SKM-1 treated with dmso at 0.1 percent for 144 hours (cell line): ENCODE data around the gene SPTBN4.
"Not testable (repeated sequence)": the region's sequence is repeated elsewhere in the genome, so short reads cannot be mapped to it uniquely, and the experiment has no call there.

ENCODE experiments used
- DNase-seq: peaks from one replicate; lab custom pipeline; 2025; ENCODE audit not compliant: unreplicated experiment; lab: John Stamatoyannopoulos, UW

The SPTBN4 gene

DNA sequence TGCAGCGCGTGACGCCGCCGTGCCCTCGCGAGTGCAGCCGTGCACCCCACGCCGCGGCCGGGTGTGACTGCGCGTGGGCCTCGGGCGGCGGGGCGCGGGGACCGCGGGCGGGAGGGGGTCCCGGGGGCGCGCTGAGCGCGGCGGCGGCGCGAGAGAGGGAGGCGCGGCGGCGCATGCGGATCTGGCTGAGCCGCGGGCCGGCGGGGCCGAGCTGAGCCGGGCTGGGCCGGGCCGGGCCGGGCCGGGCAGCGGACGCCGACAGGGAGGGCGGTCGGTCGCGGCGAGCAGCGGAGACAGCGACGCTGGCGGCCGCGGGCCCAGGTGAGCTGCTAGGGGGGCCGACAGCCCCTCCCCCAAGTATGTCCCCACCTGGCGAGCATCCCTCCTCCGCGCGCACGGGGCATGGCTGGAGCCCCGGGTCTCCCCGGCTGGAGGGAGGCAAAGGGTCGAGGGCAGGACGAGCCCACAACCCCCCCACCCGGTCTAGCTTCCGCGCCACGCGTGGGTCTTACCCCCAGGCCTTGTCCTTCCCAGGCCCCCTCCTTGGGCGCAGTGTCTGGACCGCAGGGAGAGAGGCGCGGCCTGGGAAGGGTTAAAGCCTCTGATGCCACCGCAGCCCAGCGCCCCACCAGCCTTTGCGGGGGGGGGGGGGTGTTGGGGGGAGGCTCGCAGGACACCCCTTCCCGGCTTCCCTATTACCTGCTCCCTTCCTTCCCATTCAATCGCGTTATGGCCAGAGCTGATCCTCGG lies at the start of gene SPTBN4:
TSS of gene SPTBN4 (plus strand) at position 17 of the 750 bp plus-strand sequence. CDS start 5,621 bp downstream, outside the sequence.
- no peak for DNase-seq

DNA sequence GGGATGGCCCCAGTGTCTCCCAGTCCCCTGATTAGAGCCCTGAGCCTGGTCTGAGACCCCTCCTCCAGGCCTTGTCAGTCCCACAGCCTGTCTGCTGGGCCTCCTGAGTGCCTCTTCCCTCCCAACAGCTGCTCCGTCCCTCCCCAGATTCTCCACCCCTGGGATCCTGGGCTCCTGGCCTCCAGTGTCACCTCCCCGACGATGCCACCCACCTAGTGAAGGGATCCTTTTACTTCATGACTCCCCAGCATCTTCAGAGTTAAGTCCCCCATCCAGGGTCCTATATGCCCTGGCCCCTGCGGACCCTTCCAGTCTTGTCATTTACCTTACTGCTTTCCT lies 49.2 kb upstream of the SPTBN4 start:
- DNase-seq: no peak

DNA sequence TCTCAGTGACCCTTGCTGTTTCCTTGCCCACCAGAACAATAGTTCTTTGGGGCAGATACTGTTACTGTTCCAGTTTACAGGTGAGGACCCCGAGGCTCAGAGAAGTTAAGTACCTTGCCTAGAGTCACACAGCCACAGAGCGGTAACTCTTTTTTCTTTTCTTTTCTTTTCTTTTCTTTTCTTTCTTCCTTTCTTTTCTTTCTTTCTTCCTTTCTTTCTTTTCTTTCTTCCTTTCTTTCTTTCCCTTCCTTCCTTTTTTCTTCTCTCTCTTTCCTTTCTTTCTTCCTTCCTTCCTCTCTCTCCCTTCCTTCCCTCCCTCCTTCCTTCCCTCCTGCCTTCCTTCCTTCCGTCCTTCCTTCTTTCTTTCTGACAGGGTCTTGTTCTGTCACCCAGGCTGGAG lies 48.8 kb upstream of the SPTBN4 start:
- no peak for DNase-seq

DNA sequence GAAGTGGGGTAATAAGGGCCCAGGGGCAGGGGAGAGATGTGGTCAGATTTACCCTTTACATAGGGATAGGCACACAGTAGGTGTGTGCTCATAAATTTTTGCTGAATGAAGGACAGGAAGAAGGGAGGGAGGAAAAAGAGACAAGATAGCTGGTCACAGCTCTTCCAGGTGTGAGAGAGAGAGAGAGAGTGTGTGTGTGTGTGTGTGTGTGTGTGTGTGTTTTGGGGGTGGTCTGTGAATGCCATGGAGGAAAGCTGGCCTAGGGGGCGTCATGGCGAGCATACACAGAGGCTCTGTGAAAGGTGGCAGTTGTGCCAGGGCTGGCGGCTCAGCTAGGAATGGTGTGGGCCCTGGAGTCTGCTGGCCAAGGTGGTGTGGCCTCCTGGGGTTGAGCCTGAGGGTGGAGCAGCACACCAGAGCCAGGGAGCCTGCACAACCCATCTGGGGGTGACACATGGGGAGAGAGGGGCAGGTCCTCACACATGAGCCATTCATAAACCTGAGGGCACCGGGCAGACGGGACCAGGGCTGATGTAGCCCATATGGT lies 47.7 kb upstream of the SPTBN4 start:
- no peak for DNase-seq

DNA sequence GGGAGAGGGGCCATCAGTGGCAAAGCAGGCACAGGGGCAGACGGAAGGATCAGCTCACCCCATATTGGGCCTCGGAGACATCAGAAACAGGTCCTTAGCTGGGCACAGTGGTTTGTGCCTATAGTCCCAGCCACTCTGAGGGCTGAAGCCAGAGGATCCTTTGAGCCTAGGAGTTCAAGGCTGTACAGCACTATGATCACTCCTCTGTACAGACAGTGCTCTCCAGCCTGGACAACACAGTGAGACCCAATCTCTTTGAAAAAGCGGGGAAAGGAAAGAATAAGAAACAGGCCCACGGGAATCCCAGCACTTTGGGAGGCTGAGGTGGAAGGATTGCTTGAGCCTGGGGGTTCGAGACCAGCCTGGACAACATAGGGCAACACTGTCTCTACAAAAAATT lies 47.0 kb upstream of the SPTBN4 start:
- no peak for DNase-seq

DNA sequence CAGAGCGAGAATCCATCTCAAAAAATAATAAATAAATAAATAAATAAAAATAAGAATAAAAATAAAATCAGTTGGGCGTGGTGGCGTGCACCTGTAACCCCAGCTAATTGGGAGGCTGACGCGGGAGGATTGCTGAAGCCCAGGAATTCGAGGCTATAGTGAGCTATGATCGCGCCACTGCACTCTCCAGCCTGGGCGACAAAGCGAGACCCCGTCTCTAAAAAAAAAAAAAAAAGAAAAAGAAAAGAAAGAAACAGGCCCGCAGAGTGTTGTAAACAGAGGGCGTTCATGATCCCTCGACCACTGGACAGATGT lies 46.4 kb upstream of the SPTBN4 start:
- no peak for DNase-seq

DNA sequence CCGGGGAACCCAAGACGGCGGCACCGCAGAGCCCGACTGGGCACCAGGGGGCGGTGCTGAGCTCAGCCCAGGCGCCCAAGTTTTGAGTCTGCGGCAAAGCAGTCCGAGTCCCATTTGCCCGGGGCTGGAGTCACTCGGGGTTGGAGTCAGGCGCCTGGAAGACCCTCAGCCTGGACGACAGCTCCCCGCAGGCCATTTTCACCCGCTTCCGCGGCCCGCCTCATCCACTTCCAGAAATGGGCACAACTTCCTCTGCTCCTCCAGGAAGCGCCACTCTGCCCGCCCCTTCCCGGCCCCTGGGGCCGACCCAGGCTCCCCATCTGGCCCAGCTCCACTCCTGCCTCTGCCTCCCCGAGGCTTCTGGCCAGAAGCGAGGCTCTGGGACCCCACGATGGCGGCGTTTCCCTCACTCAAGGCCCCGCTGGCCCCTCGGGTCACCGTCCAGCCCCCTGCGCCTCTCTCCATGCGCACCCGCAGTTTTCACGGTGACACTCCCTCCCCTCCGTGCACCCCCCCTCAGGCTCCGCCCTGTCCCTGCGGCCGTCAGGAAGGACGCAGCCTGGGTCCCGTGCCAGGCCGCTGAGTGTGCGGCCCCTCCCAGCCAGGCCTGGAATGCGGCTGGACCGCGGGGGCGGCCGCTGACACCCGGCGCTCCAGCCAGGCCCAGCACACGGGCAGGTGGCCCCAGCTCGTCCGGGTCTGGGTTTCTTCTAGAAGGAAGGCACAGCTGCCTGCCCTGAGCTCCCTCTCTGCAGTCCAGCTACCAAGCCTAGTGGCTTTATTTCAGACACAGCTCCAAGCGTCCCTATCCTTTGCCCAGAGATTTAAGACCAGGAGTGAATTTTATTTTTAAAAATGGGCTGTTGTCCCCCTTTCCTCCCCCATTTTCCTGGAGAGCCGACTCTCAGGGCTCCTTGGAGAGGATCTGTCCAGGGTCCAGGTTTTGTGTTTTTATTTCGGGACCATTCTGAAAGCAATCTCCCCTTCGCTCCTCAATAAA lies 45.7 kb upstream of the SPTBN4 start:
- DNase-seq: peak; percentile 78

DNA sequence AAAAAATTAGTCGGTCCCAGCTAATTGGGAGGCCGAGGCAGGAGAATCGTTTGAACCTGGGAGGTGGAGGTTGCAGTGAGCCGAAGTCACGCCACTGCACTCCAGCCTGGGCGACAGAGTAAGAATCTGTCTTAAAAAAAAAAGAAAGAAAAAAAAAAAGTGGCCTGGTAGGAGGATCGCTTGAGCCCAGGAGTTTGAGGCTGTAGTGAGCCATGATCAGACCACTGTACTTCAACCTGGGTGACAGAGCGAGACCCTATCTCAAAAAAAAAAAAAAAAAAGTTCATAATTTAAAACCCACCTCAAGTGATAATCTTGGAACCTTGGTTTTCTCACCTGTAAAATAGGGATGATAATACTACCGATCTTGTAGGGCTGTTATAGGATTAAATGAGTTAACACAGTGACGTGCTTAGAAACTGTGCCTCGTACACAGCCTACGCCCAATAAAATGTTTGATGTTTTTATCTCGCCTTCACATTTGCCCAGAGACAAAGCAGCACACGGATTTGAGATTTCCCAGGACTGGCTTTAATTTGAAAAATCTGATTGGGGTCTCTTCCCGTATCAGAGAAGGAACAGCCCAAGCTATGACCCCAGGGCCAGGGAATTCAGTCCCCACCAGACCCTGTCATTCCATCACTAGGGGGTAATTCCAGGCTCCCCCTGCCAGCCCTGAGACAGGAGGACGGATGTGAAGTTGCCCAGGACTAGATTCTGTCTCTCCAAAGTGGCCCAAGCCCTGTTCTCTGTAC lies 44.6 kb upstream of the SPTBN4 start:
- DNase-seq: no peak

DNA sequence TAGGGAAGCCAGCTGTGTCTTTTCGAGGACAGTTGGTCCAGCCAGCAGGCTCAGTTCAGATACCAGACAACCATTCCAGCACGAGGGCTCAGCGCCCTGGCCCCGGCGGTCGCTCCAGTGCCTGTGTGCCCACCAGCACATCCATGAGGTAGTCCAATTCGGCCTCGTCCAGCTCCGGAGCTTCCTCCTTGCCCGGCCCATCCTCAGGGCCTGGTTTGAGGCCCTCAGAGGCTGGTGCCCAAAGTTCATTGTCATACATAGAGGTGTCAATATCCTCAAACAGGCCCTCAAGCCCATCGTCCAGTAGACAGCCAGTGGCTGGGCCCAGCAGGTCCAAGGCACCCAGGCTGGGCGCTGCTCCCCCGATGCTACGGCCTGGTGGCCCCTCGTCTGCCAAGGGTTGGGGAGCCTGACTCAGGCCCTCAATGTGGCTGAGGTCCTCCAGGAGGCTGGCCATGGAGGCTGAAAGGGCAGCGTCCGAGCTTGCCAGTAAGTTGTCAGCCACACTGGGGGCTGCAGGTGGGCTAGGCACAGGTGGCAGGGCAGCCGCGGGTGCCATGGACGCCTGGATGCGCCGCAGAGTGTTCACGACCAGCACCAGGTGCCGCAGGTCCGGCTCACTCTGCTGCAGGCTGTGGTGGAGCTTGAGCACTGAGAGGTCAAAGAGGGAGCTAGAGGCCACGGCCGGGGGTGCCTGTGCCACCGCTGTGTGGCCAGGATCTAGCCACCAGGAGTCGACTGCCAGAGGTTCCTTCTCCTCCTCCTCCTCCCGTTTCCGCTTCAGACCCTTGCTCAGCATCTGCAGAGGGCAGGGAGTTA lies 43.8 kb upstream of the SPTBN4 start:
- no peak for DNase-seq

DNA sequence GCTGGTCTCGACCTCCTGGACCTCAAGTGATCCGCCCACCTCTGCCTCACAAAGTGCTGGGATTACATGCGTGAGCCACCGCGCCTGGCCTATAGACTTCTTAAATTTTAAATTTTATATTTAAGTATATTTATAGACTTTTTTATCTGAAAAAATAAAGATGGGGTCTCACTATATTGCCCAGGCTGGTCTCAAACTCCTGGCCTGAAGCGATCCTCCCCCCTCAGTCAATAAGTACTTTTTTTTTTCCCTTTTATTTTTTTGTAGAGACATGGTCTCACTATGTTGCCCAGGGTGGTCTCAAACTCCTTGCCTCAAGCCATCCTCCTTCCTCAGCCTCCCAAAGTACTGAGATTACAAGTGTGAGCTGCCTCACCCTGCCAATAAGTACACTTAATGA lies 42.9 kb upstream of the SPTBN4 start:
- no peak for DNase-seq

DNA sequence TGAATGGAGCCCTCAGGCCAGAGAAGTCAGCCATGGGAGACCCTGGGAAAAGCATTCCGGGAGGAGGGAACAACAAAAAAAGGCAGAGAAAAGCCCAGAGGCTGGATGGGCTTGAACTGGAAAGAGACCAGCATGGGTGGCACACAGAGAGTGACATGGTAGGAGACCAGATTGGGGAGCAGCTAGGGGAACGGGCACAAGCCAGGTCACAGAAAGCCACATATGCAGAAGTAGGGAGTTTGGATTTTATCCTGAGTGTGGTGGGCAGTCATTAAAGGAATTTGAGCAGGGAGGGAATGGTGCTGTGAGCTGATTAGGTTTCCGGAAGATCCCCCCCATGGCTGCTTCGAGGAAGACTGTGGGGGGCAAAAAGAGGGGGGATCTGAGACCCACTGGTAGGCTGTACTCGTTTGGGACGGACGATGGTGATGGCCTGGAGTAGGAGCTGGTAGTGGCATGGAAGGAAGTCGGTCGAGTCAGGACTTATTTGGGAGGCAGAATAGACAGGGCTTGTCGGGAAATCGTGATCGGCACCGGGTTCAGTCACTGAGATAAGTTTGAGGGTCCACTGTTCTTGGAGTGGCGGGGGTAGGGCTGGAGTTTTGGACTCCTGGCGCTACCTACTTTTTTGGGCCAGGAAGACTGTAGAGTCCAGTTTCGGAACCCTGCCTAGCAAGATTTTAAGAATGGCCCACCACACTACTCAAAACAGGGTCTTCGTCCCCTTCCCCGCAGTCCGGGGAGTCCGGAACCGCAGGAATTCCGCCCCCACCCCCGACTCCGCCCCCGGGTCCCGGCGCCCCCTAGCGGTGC lies 42.0 kb upstream of the SPTBN4 start:
- no peak for DNase-seq

DNA sequence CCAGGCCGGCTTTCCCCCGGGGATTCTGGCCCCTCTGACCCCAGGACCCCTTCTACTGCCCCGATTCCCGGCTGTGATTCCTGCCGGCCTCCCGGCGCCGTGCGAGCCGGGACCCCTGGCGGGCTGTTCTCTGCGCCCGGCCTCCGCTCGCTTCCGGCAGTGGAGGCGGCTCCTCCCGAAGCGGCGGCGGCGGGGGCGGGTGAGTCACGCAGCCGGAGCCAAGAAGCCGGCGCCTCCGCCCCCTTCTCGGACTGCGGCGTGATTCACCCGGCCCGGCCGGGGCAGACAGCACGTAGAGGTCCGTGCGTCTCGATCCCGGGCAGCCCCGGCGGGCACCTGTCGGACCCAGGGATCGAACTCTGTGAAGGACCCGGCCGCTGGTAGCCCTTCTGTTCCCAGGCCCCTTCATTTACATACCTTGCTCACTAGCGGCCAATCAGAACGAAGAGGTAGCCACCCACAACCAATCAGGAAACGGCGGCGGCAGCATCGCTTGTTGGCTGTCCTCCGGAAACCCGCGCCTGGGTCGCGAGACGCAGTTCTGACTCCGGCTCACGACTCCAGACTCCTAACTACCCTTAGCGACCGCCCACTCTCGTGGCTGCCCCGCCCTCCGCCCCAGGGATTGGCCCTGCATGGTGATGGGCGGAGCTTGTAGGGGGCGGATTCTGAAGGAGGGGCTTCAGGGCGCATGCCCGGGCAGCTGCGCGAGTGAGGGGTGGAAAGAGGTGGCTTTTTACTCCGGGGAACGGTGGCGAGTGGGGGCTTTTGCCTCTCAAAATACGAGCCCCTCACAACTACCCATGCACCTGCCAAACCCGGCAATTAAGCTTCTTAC lies 41.1 kb upstream of the SPTBN4 start, which contains the start of gene SERTAD1:
TSS of gene SERTAD1 (minus strand) at position 543 of the 838 bp plus-strand sequence. CDS start 2,446 bp downstream, outside the sequence.
- DNase-seq: peak; percentile 100

DNA sequence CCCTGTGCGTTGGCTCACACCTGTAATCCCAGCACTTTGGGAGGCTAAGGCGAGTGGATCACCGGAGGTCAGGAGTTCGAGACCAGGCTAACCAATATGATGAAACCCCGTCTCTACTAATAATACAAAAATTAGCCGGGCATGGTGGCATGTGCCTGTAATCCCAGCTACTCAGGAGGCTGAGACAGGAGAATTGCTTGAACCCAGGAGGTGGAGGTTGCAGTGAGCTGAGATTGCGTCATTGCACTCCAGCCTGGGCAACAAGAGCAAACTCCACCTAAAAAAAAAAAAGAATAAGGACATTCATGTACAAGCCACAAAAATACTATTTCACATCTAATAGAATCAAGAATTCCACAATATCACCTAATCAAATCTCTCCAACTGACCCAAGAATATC lies 38.6 kb upstream of the SPTBN4 start:
- DNase-seq: not testable (repeated sequence)

DNA sequence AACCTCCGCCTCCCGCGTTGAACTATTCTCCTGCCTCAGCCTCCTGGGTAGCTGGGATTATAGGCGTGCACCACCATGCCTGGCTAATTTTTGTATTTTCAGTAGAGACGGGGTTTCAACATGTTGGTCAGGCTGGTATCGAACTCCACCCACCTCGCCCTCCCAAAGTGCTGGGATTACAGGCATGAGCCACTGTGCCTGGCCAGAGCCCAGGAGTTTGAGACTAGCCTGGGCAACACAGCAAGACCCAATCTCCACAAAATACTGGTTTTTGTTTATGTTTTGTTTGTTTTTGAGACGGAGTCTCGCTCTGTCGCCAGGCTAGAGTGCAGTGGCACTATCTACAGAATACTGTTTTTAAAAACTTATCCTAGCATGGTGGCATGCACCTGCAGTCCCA lies 36.6 kb upstream of the SPTBN4 start:
- DNase-seq: not testable (repeated sequence)

DNA sequence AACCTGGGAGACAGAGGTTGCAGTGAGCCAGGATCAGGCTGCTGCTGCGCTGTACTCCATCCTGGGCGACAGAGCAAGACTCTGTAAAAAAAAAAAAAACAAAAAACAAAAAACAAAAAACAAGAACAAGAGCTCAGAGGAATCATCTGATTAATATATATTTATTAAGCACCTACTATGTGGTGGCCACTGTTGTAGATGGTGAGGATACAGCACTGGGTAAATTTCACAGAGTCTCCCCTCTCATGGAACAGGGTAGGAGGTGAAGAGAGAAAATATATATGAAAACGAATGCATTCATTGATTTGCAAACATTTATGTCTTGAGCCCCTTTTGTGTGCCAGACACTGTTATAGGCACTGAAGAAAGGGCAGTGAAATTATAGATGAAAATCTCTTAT lies 35.1 kb upstream of the SPTBN4 start:
- DNase-seq: no peak

DNA sequence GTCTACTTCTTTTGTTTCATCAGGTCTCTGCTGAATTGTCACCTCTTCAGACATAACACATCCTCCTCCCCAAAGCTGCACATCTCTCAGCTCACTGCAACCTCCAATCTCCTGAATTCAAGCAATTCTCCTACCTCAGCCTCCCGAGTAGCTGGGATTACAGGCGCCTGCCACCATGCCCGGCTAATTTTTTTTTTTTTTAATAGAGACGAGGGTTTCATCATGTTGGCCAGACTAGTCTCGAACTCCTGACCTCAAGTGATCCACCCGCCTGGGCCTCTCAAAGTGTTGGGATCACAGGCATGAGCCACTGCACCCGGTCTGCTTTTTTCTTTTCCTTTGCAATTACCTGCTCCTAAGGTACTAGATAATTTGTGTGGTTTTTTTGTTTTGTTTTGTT lies 34.0 kb upstream of the SPTBN4 start:
- not testable (repeated sequence) for DNase-seq

DNA sequence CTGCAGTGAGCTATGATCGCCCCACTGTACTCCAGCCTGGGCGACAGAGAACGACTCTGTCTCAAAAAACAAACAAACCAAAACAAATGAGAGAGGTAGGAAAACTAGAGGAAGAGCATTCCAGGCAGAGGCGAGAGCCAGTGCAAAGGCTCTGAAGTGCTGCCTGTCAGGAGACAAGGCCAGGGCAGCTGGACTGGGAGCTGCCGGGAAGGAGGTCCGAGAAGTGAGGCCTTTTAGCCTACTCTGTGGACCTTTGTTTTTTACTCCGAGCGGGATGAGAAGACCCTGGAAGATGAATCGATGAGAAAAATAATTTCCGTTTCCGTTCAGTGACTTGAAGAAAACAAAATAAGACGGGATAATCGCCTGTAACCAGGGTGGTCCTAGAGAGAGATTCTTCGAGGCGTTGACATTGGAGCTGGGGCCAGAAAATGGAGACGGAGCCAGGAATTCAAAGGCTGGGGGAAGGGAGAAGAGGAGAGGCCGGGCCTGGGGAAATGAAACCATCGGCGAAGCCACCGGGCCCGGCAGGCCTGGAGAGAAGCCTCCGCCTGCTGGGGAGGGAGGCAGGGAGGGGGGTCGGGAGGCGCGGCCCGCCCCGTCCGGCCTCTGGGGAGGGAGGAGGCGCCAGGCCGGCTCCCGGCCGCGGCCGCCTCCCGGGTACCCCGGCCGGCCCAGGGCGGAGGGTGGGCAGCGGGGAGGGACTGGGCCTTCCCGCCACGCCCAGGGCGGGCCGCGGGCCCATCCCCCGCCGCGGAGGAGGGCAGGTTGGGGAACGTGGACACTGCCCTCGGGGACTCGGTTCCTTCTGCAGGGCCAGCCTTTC lies 33.2 kb upstream of the SPTBN4 start:
- DNase-seq: peak; percentile 48

DNA sequence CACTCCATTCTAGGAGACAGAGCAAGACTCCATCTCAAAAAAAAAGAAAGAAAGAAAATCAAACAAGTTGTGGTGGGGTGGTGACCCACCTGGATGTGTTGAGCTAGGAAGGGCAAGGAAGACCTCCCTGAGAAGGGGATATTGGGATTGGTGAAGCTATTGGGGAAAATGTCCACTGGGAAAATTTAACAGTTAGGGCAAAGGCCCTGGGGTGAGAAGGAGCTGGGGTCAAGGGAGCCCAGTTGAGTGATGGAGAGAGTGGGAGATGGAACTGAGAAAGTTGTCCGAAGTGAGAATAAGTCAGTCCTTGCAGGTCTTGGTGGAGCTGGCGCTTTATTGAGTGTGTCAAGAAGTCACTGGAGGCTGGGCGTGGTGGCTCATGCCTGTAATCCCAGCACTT lies 28.5 kb upstream of the SPTBN4 start:
- no peak for DNase-seq
